Body of pancreas (tissue), 4 donors: ENCODE data around the gene CDC42SE2. TPM values are rescaled to one million over a fixed set of nuclear protein-coding genes. Genes with fewer than 3 reads are reported as not detected.
"Not testable (repeated sequence)": the region's sequence is repeated elsewhere in the genome, so short reads cannot be mapped to it uniquely, and the experiment has no call there.

Experiments
- ATAC-seq: fragments of 150-250 bp; one replicate; pipeline ENCODE4 v1.9.1; 2016
- DNase-seq, 4 donors: peaks; one replicate each; pipeline ENCODE4 v3.0.0-alpha.2; 2019
- H3K27ac ChIP-seq, 4 donors: fragments of 200-600 bp; sonication (generic); 1 replicate in 3 of 4; 2 replicates in 1 of 4; pipeline versions ENCODE4 v1.5.1 to v1.6.1; 2016 to 2019; ENCODE audit warnings: mild to moderate bottlenecking in 1 of 4, mixed read lengths in 1 of 4, moderate library complexity in 1 of 4
- H3K27me3 ChIP-seq, 2 donors: fragments of 200-600 bp; sonication (generic); one replicate each; pipeline ENCODE4 v1.6.0; 2016; ENCODE audit warnings: mild to moderate bottlenecking in 1 of 2
- H3K36me3 ChIP-seq, 2 donors: fragments of 200-600 bp; sonication (generic); replicated peaks in 1 of 2; 2 replicates each; pipeline ENCODE4 v1.5.1; 2016; ENCODE audit warnings: low read depth in 2 of 2; ENCODE audit not compliant: insufficient read depth in 1 of 2
- H3K4me1 ChIP-seq: fragments of 200-600 bp; sonication (generic); one replicate; pipeline ENCODE4 v1.6.0; 2016
- H3K4me3 ChIP-seq, 2 donors: fragments of 200-600 bp; sonication (generic); 1 replicate in 1 of 2; 2 replicates in 1 of 2; pipeline ENCODE4 v1.5.1; 2016 to 2019
- H3K9me3 ChIP-seq, 3 donors: fragments of 200-600 bp; sonication (generic); 1 replicate in 2 of 3; 2 replicates in 1 of 3; pipeline ENCODE4 v1.5.1; 2016
- POLR2A ChIP-seq, 3 donors: fragments of 450-650 bp; IDR thresholded peaks; one replicate each; pipeline ENCODE4 v1.6.1; 2016; ENCODE audit warnings: antibody characterized with exemption in 3 of 3, mild to moderate bottlenecking in 2 of 3
- WGBS, 2 donors: methylation state at CpG; one replicate each; pipeline ENCODE4 v1.1.5; 2017; 5-methylcytosine and 5-hydroxymethylcytosine counted together
- intact Hi-C: fragments of 100-400 bp; cut with DNase I; formaldehyde crosslinking; loops from one replicate; pipeline ENCODE4 v1.15.1; 2023
- total RNA-seq, 2 donors: library from RNA; depleted of rRNA; stranded (reverse); fragments of >200 nt; gene quantifications; one replicate each; pipeline ENCODE4 v1.1.0, GENCODE V29; 2016
- TF ChIP-seq, protein P1 (sequence below), 7 experiments: fragments of 450-650 bp in 4 of 7; fragments of 200-600 bp in 3 of 7; sonication (generic) in 3 of 7; IDR thresholded peaks; one replicate each; pipeline ENCODE4 v1.5.1; 2016 to 2019; ENCODE audit warnings: antibody characterized with exemption in 7 of 7

Gene CDC42SE2
- total RNA-seq, 2 donors from 2014 or later: 23.4 to 33.5 TPM

- TF ChIP-seq, protein P1, sequence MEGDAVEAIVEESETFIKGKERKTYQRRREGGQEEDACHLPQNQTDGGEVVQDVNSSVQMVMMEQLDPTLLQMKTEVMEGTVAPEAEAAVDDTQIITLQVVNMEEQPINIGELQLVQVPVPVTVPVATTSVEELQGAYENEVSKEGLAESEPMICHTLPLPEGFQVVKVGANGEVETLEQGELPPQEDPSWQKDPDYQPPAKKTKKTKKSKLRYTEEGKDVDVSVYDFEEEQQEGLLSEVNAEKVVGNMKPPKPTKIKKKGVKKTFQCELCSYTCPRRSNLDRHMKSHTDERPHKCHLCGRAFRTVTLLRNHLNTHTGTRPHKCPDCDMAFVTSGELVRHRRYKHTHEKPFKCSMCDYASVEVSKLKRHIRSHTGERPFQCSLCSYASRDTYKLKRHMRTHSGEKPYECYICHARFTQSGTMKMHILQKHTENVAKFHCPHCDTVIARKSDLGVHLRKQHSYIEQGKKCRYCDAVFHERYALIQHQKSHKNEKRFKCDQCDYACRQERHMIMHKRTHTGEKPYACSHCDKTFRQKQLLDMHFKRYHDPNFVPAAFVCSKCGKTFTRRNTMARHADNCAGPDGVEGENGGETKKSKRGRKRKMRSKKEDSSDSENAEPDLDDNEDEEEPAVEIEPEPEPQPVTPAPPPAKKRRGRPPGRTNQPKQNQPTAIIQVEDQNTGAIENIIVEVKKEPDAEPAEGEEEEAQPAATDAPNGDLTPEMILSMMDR (IDR thresholded peaks at IDR 0.05): no peak
- TF ChIP-seq POLR2A (IDR thresholded peaks at IDR 0.05): no peak
- Histone ChIP-seq H3K4me3 (no peak overlapping the region), H3K4me1 (peaks cover 33% of the 10 kb centered on the region), H3K9me3 (no peaks in the 10 kb centered on the region), H3K27ac (no peak overlapping the region), H3K36me3 (no peaks in the 10 kb centered on the region), H3K27me3 (no peaks in the 10 kb centered on the region)
- ATAC-seq: no peak
- DNase-seq: no peak
- intact Hi-C loops: no loop called here
- WGBS, 2 donors: 94 to 96% methylated on average over 12 of the region's 12 CpGs
Observed at GRCh38 chr5:131268758-131269370, 5.0 kb downstream of the CDC42SE2 start.

DNA sequence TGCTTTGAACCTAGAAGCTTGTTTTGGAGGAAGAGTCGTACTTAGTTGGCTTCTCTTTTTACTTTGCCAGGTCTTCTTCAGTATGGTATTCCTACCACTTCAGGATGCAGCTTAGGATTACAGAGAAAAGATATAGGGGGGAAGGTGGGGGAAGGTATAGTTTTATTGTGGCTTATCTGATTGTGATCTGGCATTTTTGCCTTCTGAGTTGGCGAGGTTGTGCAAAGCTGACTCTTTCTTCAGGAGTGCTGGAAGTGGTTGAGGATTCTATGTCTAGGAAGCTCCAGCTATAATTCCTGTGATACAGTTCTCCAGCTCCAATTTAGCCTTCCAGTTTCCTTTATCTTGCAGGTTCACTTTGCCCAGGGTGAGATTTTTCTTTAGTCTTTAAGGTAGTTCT lies 7.0 kb downstream of the CDC42SE2 start:
- 47 to 53% methylated on average over 2 of the region's 2 CpGs for WGBS, 2 donors
- Histone ChIP-seq H3K4me1 (peaks cover 47% of the 10 kb centered on the region), H3K27me3 (no peaks in the 10 kb centered on the region), H3K4me3 (no peak overlapping the region), H3K27ac (no peak overlapping the region), H3K9me3 (no peaks in the 10 kb centered on the region), H3K36me3 (no peaks in the 10 kb centered on the region)
- intact Hi-C loops: no loop called here
- DNase-seq (no peak), ATAC-seq (no peak)
- no peak for TF ChIP-seq POLR2A (IDR thresholded peaks at IDR 0.05)
- TF ChIP-seq, protein P1 (IDR thresholded peaks at IDR 0.05): no peak

DNA sequence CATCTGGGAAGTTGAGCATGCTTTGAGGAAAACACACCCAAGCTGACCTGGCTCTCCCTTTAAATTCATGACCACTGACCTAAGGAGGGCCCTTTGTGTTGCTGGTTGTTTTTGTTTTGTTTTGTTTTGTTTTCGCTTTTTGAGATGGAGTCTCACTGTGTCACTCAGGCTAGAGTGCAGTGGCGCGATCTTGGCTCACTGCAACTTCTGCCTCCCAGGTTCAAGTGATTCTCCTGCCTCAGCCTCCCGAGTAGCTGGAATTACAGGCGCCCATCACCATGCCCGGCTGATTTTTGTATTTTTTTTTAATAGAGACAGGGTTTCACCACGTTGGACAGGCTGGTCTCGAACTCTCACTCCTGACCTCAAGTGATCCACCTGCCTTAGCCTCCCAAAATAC lies 8.0 kb downstream of the CDC42SE2 start:
- H3K9me3 ChIP-seq, H3K27me3 ChIP-seq, intact Hi-C loops, H3K4me3 ChIP-seq, H3K27ac ChIP-seq, DNase-seq, ATAC-seq, H3K36me3 ChIP-seq: not testable (repeated sequence)
- peaks cover 45% of the 10 kb centered on the region for H3K4me1 ChIP-seq
- WGBS, 2 donors: 85 to 95% methylated on average over 8 of the region's 8 CpGs

- H3K27ac ChIP-seq: no peak overlapping the region
Observed at GRCh38 chr5:131272307-131272706, 8.5 kb downstream of the CDC42SE2 start.

DNA sequence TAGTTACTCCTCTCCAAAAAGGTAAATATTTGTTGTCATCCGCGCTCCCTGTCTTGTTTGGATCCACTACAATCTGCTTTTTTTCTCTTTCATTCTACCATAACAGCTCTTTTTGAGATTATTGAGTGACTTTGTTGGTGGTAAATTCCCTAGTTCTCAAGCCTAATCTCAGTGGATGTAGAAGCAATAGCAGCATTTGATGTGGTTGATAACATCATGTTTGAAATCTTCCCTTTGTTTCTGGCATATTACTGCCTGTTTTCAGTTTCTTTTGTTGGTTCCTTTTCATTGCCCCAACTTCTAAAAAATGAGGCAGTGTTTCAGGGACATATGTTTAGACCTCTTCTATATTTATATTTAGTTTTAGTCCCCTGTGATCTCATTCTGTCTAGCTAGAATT lies 8.9 kb downstream of the CDC42SE2 start:
- ATAC-seq (no peak), DNase-seq (no peak)
- WGBS, 2 donors: 87 to 89% methylated on average over 2 of the region's 2 CpGs
- TF ChIP-seq, protein P1 (IDR thresholded peaks at IDR 0.05): no peak
- TF ChIP-seq POLR2A (IDR thresholded peaks at IDR 0.05): no peak
- Histone ChIP-seq H3K9me3 (no peaks in the 10 kb centered on the region), H3K27me3 (no peaks in the 10 kb centered on the region), H3K36me3 (no peaks in the 10 kb centered on the region), H3K4me3 (no peak overlapping the region), H3K27ac (no peak overlapping the region), H3K4me1 (peaks cover 48% of the 10 kb centered on the region)
- intact Hi-C loops: no loop called here

More at GRCh38 chr5:131272307-131272706, 8.5 kb downstream of the CDC42SE2 start:
- ATAC-seq (no peak), DNase-seq (no peak)
- Histone ChIP-seq H3K4me3 (no peak overlapping the region), H3K4me1 (peaks cover 45% of the 10 kb centered on the region), H3K27me3 (no peaks in the 10 kb centered on the region), H3K36me3 (no peaks in the 10 kb centered on the region), H3K9me3 (no peaks in the 10 kb centered on the region)
- WGBS, 2 donors: 57 to 66% methylated on average over 5 of the region's 5 CpGs
- intact Hi-C loops: no loop called here
- no peak for TF ChIP-seq POLR2A (IDR thresholded peaks at IDR 0.05)
- TF ChIP-seq, protein P1 (IDR thresholded peaks at IDR 0.05): no peak
